NCI-H748 treated with DMSO at 0.1 percent for 48 hours (cell line): ENCODE results near the gene GPR31.
"Not testable (repeated sequence)": the region's sequence is repeated elsewhere in the genome, so short reads cannot be mapped to it uniquely, and the experiment has no call there.

ENCODE experiments used
- DNase-seq: peaks from one replicate; lab custom pipeline; 2025; lab: John Stamatoyannopoulos, UW

Gene GPR31

DNA sequence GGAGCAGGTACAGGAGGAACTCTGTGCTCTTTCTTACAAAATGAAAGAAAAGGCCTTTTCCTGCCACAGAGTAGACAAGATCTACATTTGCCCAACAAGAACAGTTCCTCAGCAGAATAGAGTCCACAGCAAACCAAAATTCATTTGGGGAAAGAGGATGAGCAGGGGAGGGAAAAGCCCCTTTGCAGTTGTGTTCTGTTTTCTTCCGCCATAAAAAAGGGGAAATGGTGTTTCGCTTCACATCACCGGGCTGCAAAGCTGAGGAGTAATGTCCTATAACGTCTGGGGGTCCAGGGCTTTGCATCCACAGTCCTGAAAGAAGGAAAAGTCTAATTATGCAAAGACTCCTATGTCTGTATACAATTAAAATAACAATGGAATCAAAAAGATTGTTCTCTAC lies at the start of gene GPR31:
Gene GPR31 (minus strand): TSS at position 118 of the 400 bp plus-strand sequence. CDS start 149 bp downstream, outside the sequence.
- no peak for DNase-seq

- DNase-seq: no peak
Observed at GRCh38 chr6:167207527-167207926, 49.7 kb upstream of the GPR31 start.

DNA sequence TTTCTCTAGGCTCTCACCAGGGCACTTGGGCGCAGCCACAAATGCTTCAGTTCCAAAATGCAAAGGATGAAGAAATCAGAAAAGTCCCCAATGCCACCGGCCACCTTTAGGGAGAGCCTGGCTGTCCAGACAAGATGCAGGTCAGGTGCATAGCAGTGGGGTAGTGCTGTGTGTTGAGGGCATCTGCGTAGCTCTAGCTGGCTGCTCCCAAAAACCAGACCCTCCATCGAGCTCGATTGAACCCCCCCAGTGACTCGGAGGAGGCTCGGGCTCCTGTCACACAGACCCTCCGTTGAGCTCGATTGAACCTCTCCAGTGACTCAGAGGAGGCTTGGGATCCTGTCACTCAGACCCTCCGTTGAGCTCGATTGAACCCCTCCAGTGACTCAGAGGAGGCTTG lies 47.5 kb upstream of the GPR31 start:
- DNase-seq: not testable (repeated sequence)

DNA sequence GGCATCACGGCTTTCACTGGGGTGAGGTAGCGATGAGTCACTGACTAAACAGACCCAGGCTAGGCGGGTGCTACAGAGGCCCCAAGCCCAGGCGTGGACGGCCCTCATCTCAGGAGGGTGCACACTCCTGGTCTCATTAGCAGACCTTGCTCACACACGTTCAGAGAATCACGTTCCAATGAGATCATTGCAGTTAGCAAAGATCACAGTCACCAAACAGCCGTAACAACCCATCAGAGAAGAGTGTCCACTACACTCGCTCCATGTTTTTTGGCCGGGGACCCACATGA lies 46.2 kb upstream of the GPR31 start:
- not testable (repeated sequence) for DNase-seq

DNA sequence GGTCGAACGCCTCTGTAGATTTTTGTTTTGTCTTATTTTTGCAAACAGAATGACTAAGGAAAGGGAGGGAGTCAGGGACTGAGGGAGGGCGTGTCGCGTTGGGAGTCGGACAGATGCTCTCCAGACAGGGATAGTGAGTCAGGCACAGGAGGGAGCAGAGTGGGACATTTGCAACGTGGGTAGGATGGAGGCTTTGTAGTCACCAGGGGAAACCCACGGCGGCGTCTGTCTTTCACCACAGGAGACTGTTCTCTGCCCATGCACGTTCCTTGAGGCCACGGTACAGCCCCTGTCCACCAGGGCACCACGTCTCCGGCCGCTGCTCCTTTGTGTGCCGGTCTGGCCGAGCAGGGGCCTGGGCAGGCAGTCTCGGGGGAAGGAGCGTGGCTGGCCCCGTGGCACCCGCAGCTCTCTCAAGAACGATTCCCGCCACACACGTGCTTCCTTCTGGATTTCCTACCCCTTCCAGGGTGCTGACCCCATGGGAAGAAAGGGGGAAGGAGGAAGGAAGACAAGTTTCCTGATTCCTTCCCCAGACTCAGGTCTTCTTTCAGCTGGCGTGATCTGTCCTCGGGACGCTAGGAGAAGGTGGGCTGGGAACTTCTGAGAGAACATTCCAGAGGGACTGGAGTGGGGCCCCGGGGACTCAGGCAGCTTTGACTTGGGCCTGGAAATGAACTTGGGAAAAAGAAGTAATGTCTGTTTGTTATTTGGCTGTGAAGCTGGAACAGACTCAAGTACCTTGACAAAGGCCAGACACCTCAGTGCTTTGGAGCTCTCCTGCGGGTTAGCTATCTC lies 45.7 kb upstream of the GPR31 start:
- DNase-seq: not testable (repeated sequence)

DNA sequence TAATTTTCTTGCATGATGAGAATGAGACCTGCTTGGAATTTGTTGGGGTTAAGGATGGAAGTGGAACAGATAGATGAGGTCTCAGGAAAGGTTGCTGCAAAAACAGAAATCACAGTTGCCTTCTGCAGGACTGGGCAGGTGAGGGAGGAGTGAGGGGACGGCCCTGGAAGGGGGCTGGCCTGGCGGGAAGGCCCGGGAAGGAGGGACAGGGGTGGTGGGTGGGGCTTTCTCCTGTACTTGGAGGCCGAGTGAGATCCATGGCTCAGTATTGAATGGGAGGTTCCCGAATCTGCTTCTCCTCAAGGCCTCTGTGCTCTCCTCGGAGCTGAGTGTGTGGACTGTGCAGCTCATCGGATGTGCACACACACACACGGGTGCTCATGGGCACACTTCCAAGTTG lies 44.8 kb upstream of the GPR31 start:
- not testable (repeated sequence) for DNase-seq

DNA sequence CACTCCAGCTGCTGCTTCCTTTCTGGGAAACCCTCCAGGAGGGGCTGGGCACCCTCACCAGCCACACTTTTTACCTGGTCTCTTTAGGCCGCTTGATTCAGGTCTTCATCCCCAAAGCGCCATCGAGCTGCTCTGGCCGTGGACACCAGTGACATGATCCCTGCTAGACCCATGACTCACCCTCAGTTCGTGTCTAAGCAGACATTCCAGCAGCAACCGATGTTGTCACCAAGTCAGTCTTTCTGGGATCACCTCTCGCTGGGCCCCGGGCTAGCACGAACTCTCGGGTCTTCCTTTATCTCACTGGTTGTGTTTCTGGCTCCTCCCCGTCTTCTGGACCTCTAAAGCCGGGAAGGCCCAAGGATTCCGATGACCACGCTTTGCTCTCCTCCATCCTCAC lies 43.0 kb upstream of the GPR31 start:
- no peak for DNase-seq

GRCh38 chr6:167195941-167196610 lies 38.3 kb upstream of the GPR31 start:
- DNase-seq: not testable (repeated sequence)

- not testable (repeated sequence) for DNase-seq
Observed at GRCh38 chr6:167193515-167194125, 35.8 kb upstream of the GPR31 start.

GRCh38 chr6:167191043-167191583 lies 33.3 kb upstream of the GPR31 start:
- DNase-seq: not testable (repeated sequence)

GRCh38 chr6:167187275-167187674 lies 29.5 kb upstream of the GPR31 start:
- not testable (repeated sequence) for DNase-seq

- DNase-seq: not testable (repeated sequence)
Observed at GRCh38 chr6:167185101-167185500, 27.3 kb upstream of the GPR31 start.

- DNase-seq: not testable (repeated sequence)
Observed at GRCh38 chr6:167182913-167183314, 25.1 kb upstream of the GPR31 start.

DNA sequence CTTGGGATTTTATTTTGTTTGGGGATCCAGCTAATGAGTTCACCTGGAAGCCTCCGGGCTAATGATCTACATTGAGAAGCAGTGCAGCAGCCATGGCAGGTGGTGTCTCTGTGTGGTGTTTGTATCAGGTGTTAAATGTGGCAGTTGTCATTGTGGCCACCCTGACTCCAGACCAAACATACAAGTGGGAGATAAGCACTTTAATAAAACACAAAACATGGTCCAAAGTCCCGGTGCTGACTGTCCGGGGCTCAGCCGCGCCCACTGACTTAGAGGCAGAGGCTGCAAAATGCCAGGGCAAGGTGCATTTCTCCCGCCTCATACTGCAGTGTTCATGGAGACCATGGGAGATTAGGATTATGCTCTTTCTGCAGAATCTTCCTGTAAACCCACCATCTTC lies 23.6 kb upstream of the GPR31 start:
- not testable (repeated sequence) for DNase-seq

DNA sequence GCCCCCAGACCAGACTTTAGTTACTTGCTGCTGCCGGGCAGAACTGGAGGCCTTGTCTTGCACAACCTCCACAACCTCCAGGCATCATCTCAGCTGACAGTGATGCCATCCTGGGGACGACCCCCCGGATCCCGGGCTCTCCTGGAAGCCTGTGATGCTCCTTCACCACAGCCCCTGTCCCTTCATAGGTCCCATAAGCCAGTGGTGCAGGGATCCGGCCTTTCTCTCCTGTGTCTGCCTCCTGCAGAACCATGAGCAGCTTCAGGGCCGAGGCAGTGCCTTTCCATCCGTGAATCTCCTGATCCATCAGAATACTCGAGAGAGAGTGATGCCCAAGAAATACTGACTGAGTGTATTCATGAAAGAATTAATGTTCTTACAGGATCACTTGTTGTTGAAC lies 22.3 kb upstream of the GPR31 start:
- DNase-seq: not testable (repeated sequence)

DNA sequence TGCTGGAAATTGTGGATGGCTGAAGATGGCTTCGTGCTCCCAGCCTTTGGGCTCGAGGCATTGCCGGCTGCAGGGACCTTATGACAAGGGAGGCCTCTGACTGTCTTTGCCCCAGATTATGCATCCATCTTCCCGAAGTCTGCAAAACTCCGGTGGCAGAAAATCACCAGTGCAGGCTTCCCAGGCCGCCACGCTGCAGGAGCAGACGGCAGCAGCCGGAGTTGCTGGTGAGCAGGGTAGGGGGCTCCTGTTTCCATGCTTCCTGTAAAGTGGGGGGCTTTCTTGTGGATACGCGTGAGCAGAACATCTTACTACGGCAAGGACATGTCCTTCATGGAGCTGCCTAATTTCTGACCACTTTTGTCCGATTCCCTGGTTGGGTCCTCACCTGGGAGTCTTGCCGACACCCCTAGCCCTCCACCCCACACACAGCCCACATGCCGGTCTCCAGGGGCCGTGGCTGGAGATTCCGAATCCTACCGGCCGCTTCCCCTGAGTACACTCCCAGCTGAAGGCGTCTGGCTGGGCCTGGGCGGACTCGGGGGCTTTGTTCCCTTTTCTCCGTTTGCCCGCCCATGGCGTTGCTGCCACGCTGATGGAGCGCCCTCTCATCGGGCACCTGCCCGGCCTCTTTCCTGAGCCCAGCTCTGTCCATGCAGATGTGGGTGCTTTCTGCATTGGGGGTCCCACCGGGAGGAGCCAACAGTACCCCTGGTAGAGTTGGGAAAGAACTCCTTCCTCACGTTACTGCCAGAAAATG lies 21.3 kb upstream of the GPR31 start:
- not testable (repeated sequence) for DNase-seq

- DNase-seq: not testable (repeated sequence)
Observed at GRCh38 chr6:167177271-167177670, 19.5 kb upstream of the GPR31 start.

GRCh38 chr6:167172011-167172410 lies 14.2 kb upstream of the GPR31 start:
- not testable (repeated sequence) for DNase-seq

DNA sequence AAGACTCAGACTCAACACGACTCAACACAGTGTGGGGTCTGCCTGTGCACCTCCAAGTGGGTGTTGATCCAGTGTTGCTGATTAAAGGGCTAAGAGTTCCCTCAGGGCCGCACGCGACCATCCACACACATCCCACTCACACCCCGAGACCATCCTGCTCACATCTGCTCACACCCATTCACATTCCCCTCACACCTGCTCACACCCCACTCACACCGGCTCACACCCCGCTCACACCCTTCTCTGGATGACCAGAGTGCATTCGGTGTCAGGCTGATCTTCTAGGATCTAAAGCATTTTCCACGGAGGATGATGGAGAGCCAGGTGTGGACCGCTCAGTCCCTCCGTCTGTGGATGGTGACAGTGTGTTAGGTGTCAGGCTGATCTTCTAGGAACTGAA lies 13.5 kb upstream of the GPR31 start:
- not testable (repeated sequence) for DNase-seq

- DNase-seq: not testable (repeated sequence)
Observed at GRCh38 chr6:167169867-167170266, 12.1 kb upstream of the GPR31 start.

GRCh38 chr6:167168296-167168695 lies 10.5 kb upstream of the GPR31 start:
- not testable (repeated sequence) for DNase-seq

GRCh38 chr6:167167699-167168098 lies 9.9 kb upstream of the GPR31 start:
- DNase-seq: not testable (repeated sequence)
